IMR-90 (cell line): ENCODE measurements around the gene RGS9. TPM values are rescaled to one million over a fixed set of nuclear protein-coding genes. Genes with fewer than 3 reads are reported as not detected.

Experiments
- ATAC-seq: fragments of 200-7000 bp; cut with Tn5 transposase; 2 replicates; pipeline ENCODE4 v1.9.1; 2020; ENCODE audit warnings: low read depth, mild to moderate bottlenecking, moderate library complexity
- BruUV-seq: library from RNA; stranded (reverse); fragments of 400-500 nt; replicated peaks from 2 replicates; lab custom pipeline; 2021; lab: Mats Ljungman, UMichigan
- CTCF ChIA-PET: fragments of 300-600 bp; formaldehyde crosslinking; extraction: SDS; loops from one replicate; lab custom pipeline; 2021; ENCODE audit warnings: antibody characterized with exemption; lab: Yijun Ruan, JAX
- POLR2A ChIA-PET: fragments of 300-600 bp; sonication (Branson Sonifier 250); formaldehyde crosslinking; loops from one replicate; lab custom pipeline; 2022; ENCODE audit warnings: antibody characterized with exemption; ENCODE audit not compliant: unreplicated experiment; lab: Charles Lee
- DNase-seq: peaks from one replicate; pipeline ENCODE4 v3.0.0; 2013
- H2AFZ ChIP-seq: replicated peaks from 2 replicates; pipeline ENCODE3; 2013; ENCODE audit warnings: low read length, mild to moderate bottlenecking; ENCODE audit not compliant: poor library complexity
- H2AK5ac ChIP-seq: 2 replicates; pipeline ENCODE4 v1.6.1; 2013; ENCODE audit warnings: low read depth, low read length, inconsistent platforms
- H2AK9ac ChIP-seq: replicated peaks from 2 replicates; pipeline ENCODE3; 2013; ENCODE audit warnings: mild to moderate bottlenecking, low read depth, low read length, moderate library complexity; ENCODE audit not compliant: poor library complexity
- H2BK120ac ChIP-seq: 2 replicates; pipeline ENCODE4 v1.6.1; 2013; ENCODE audit warnings: low read depth, low read length, inconsistent platforms
- H2BK15ac ChIP-seq: 3 replicates; pipeline ENCODE4 v1.6.1; 2013; ENCODE audit warnings: low read depth, low read length, inconsistent platforms
- H2BK20ac ChIP-seq: 2 replicates; pipeline ENCODE4 v1.6.1; 2013; ENCODE audit warnings: low read depth, mild to moderate bottlenecking, inconsistent platforms, low read length, moderate library complexity
- H2BK5ac ChIP-seq: 2 replicates; pipeline ENCODE4 v1.6.1; 2013; ENCODE audit warnings: mild to moderate bottlenecking, low read depth, low read length, inconsistent platforms; ENCODE audit not compliant: poor library complexity, severe bottlenecking
- H3K14ac ChIP-seq: replicated peaks from 2 replicates; pipeline ENCODE4 v1.6.1; 2013; ENCODE audit warnings: low read depth, low read length, inconsistent platforms
- H3K18ac ChIP-seq: 2 replicates; pipeline ENCODE4 v1.6.1; 2013; ENCODE audit warnings: low read depth, low read length, control low read depth
- H3K23ac ChIP-seq: 2 replicates; pipeline ENCODE4 v1.6.1; 2013; ENCODE audit warnings: low read depth, low read length, inconsistent platforms
- H3K27ac ChIP-seq: 2 replicates; pipeline ENCODE4 v1.5.1; 2013; ENCODE audit warnings: mild to moderate bottlenecking, control low read depth, low read length; ENCODE audit not compliant: insufficient read depth
- H3K27me3 ChIP-seq: 2 replicates; pipeline ENCODE4 v1.6.1; 2013; ENCODE audit warnings: low read length; ENCODE audit not compliant: control insufficient read depth, insufficient read depth
- H3K36me3 ChIP-seq: 2 replicates; pipeline ENCODE4 v1.6.1; 2013; ENCODE audit warnings: low read length, mixed read lengths; ENCODE audit not compliant: control insufficient read depth, insufficient read depth
- H3K4ac ChIP-seq: 2 replicates; pipeline ENCODE4 v1.6.1; 2013; ENCODE audit warnings: low read depth, low read length, inconsistent platforms
- H3K4me1 ChIP-seq: 2 replicates; pipeline ENCODE4 v1.6.1; 2013; ENCODE audit warnings: low read length, mixed read lengths; ENCODE audit not compliant: control insufficient read depth, insufficient read depth
- H3K4me2 ChIP-seq: 2 replicates; pipeline ENCODE4 v1.6.1; 2013; ENCODE audit warnings: low read depth, mild to moderate bottlenecking, control low read depth, low read length, moderate library complexity
- H3K4me3 ChIP-seq: 2 replicates; pipeline ENCODE4 v1.5.1; 2013; ENCODE audit warnings: low read depth, mild to moderate bottlenecking, control low read depth, low read length, moderate library complexity; ENCODE audit not compliant: insufficient read depth
- H3K56ac ChIP-seq: 2 replicates; pipeline ENCODE4 v1.6.1; 2013; ENCODE audit warnings: low read length, inconsistent platforms; ENCODE audit not compliant: insufficient read depth; ENCODE audit errors: extremely low read depth
- H3K79me1 ChIP-seq, 2 experiments: 2 replicates each; pipeline ENCODE4 v1.6.1; 2013; ENCODE audit warnings: low read length in 2 of 2, inconsistent platforms in 1 of 2, low read depth in 1 of 2
- H3K9ac ChIP-seq: 2 replicates; pipeline ENCODE4 v1.6.1; 2013; ENCODE audit warnings: low read depth, low read length, control low read depth
- H3K9me1 ChIP-seq: 2 replicates; pipeline ENCODE4 v1.6.1; 2013; ENCODE audit warnings: low read length, inconsistent platforms; ENCODE audit not compliant: insufficient read depth
- H3K9me3 ChIP-seq: 2 replicates; pipeline ENCODE4 v1.6.1; 2013; ENCODE audit warnings: low read length; ENCODE audit not compliant: control insufficient read depth, insufficient read depth
- H4K20me1 ChIP-seq: 2 replicates; pipeline ENCODE4 v1.6.1; 2013; ENCODE audit warnings: low read length, inconsistent platforms; ENCODE audit not compliant: insufficient read depth
- H4K5ac ChIP-seq: 2 replicates; pipeline ENCODE4 v1.6.1; 2013; ENCODE audit warnings: mild to moderate bottlenecking, low read depth, low read length, control low read depth
- H4K8ac ChIP-seq, 2 experiments: 2 replicates each; pipeline ENCODE4 v1.6.1; 2013; ENCODE audit warnings: low read depth in 2 of 2, low read length in 2 of 2, control low read depth in 1 of 2, inconsistent platforms in 1 of 2
- H4K91ac ChIP-seq: 2 replicates; pipeline ENCODE4 v1.6.1; 2013; ENCODE audit warnings: low read depth, low read length, inconsistent platforms; ENCODE audit not compliant: insufficient read depth
- BHLHE40 ChIP-seq: fragments of 150-350 bp; IDR thresholded peaks from 2 replicates; pipeline ENCODE4 v1.6.1; 2016; ENCODE audit warnings: mild to moderate bottlenecking, low read depth, low read length
- CEBPB ChIP-seq: IDR thresholded peaks from 2 replicates; pipeline ENCODE4 v1.6.1; 2012; ENCODE audit warnings: low read depth, low read length, improper control_type of control experiment
- CHD1 ChIP-seq: IDR thresholded peaks from 2 replicates; pipeline ENCODE4 v1.6.1; 2012; ENCODE audit warnings: low read depth, low read length, improper control_type of control experiment
- FOS ChIP-seq: fragments of 150-350 bp; IDR thresholded peaks from 2 replicates; pipeline ENCODE4 v1.6.1; 2016; ENCODE audit warnings: low read depth, low read length
- MAFK ChIP-seq: IDR thresholded peaks from 2 replicates; pipeline ENCODE4 v1.6.1; 2012; ENCODE audit warnings: low read depth, low read length, improper control_type of control experiment
- MAZ ChIP-seq: IDR thresholded peaks from 2 replicates; pipeline ENCODE4 v1.6.1; 2012; ENCODE audit warnings: low read depth, mild to moderate bottlenecking, low read length, improper control_type of control experiment, moderate library complexity, borderline replicate concordance
- MXI1 ChIP-seq: IDR thresholded peaks from 2 replicates; pipeline ENCODE4 v1.6.1; 2012; ENCODE audit warnings: low read depth, mild to moderate bottlenecking, low read length, moderate library complexity, borderline replicate concordance
- NFE2L2 ChIP-seq: fragments of 150-350 bp; IDR thresholded peaks from 2 replicates; pipeline ENCODE4 v1.6.1; 2016; ENCODE audit warnings: low read depth, mild to moderate bottlenecking, low read length
- POLR2A ChIP-seq: IDR thresholded peaks from 2 replicates; pipeline ENCODE4 v1.6.1; 2012; ENCODE audit warnings: mild to moderate bottlenecking, low read depth, low read length
- RAD21 ChIP-seq: IDR thresholded peaks from 2 replicates; pipeline ENCODE4 v1.6.1; 2012; ENCODE audit warnings: low read length, improper control_type of control experiment
- RCOR1 ChIP-seq: IDR thresholded peaks from 2 replicates; pipeline ENCODE4 v1.6.1; 2012; ENCODE audit warnings: mild to moderate bottlenecking, low read length, improper control_type of control experiment; ENCODE audit not compliant: insufficient replicate concordance
- RFX5 ChIP-seq: IDR thresholded peaks from 2 replicates; pipeline ENCODE4 v1.8.0; 2012; ENCODE audit warnings: low read depth, mild to moderate bottlenecking, low read length, moderate library complexity
- SMC3 ChIP-seq: fragments of 150-350 bp; IDR thresholded peaks from 2 replicates; pipeline ENCODE4 v1.6.1; 2016; ENCODE audit warnings: low read depth, mild to moderate bottlenecking, antibody characterized with exemption, low read length, moderate library complexity
- WGBS, 2 experiments: methylation state at CpG; one replicate each; pipeline versions ENCODE4 v1.1.5 to v1.1.7; 2013; ENCODE audit warnings: missing lambda C conversion rate in 2 of 2; ENCODE audit not compliant: insufficient read length in 1 of 2; ENCODE audit errors: extremely low coverage in 2 of 2; 5-methylcytosine and 5-hydroxymethylcytosine counted together
- dilution Hi-C: fragments of 300-500 bp; cut with HindIII; formaldehyde crosslinking; loops from one replicate; pipeline ENCODE4 v1.14.3; 2018; ENCODE audit warnings: low sequenced_read_pairs; ENCODE audit not compliant: unreplicated experiment
- in situ Hi-C: fragments of 300-500 bp; cut with MboI; formaldehyde crosslinking; loops from 3 replicates; pipeline ENCODE4 v1.14.3; 2019; ENCODE audit warnings: low sequenced_read_pairs, inconsistent platforms, mixed read lengths
- intact Hi-C: fragments of 100-400 bp; cut with micrococcal nuclease; formaldehyde crosslinking; loops from 2 replicates; pipeline ENCODE4 v1.10.0; 2022
- polyA plus RNA-seq, 3 experiments: library from polyadenylated mRNA; depleted of rRNA; stranded (reverse); fragments of >200 nt; gene quantifications; 2 replicates each; pipeline ENCODE4 v1.2.3, GENCODE V29; 2012; ENCODE audit warnings: low replicate concordance in 1 of 3
- total RNA-seq: library from RNA; depleted of rRNA; stranded (reverse); fragments of >200 nt; gene quantifications from 2 replicates; pipeline ENCODE4 v1.2.3, GENCODE V29; 2012
- TF ChIP-seq, protein P1 (sequence below): fragments of 150-350 bp; IDR thresholded peaks from 2 replicates; pipeline ENCODE4 v1.6.1; 2017; ENCODE audit warnings: mild to moderate bottlenecking, antibody characterized with exemption, low read length, low read depth
- TF ChIP-seq, protein P2 (sequence below): fragments of 150-350 bp; IDR thresholded peaks from 2 replicates; pipeline ENCODE4 v1.6.1; 2016; ENCODE audit warnings: low read depth, mild to moderate bottlenecking, low read length, moderate library complexity, borderline replicate concordance
- TF ChIP-seq, protein P3 (sequence below): conservative IDR thresholded peaks from 2 replicates; pipeline ENCODE4 v1.5.1; 2012; ENCODE audit warnings: mild to moderate bottlenecking, low read depth, low read length, improper control_type of control experiment

The RGS9 gene
- total and polyA plus RNA-seq, 2 of the 4 experiments (the other 2 are of a cell fraction): 0.90 to 1.1 TPM

DNA sequence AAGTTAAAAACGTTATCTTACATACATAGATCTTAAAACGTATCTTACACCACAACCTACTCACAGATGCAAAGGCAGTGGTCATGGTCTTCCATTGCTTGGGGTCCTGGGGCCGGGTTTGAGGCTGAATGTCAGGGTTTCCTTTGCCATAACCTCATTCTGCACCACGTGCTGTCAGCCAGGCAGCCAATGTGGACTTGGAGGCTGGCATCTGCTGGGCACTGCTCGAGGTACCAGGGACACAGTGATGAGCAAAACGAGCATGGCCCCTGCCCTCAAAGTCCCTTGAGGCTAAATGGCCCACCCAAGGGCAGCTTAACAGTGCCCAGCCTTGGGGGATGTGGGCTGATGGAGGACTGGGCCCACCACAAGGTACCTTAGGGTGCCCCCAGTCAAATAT, 35.8 kb upstream of the RGS9 start:
- ChIA-PET CTCF (interaction anchor here (0.7 kb wide), 1 partner anchor 26 kb away, joined by 3 read pairs; no protein-coding TSS in a partner anchor), POLR2A (no interaction called here)
- Histone ChIP-seq H2AK5ac (0 out of 2 replicates have a peak overlapping the region, but pooled peaks have one; percentile 45), H3K9me1 (peaks cover 6% of the 10 kb centered on the region; the same call in 1 of the 2 replicates), H2BK15ac (peak overlapping the region; percentile 54; the same call in 1 of the 3 replicates), H4K20me1 (no peaks in the 10 kb centered on the region; the same call in 1 of the 2 replicates), H3K9ac (no peak overlapping the region), H2AFZ (peak overlapping the region; percentile 54), H3K4me2 (no peak overlapping the region; the same call in 1 of the 2 replicates), H2AK9ac (no peak overlapping the region), H3K36me3 (no peaks in the 10 kb centered on the region), H3K56ac (no peak overlapping the region), H3K23ac (no peak overlapping the region), H3K4me1 (peaks cover 11% of the 10 kb centered on the region), H2BK120ac (no peak overlapping the region), H3K9me3 (no peaks in the 10 kb centered on the region), H3K27me3 (no peaks in the 10 kb centered on the region), H3K27ac (no peak overlapping the region), H4K91ac (no peak overlapping the region), H3K18ac (no peak overlapping the region), H2BK20ac (no peak overlapping the region), H4K8ac (peak overlapping the region in 1 of 2 experiments; percentile 27; a peak in 1 of 4 replicates), H3K79me1 (no peaks in the 10 kb centered on the region), H3K14ac (no peak overlapping the region), H3K4ac (no peak overlapping the region; the same call in 1 of the 2 replicates), H4K5ac (no peak overlapping the region), H2BK5ac (no peak overlapping the region), H3K4me3 (no peak overlapping the region)
- 60% methylated on average over 1 of the region's 6 CpGs; no CpG with 5 or more reads in 1 of the 2 experiments for WGBS, 2 experiments
- intact Hi-C loops (loop anchor here (2.0 kb wide), 1 partner anchor 127 kb away; no protein-coding TSS in a partner anchor), dilution Hi-C loops (no loop called here), in situ Hi-C loops (no loop called here)
- TF ChIP-seq, protein P1, sequence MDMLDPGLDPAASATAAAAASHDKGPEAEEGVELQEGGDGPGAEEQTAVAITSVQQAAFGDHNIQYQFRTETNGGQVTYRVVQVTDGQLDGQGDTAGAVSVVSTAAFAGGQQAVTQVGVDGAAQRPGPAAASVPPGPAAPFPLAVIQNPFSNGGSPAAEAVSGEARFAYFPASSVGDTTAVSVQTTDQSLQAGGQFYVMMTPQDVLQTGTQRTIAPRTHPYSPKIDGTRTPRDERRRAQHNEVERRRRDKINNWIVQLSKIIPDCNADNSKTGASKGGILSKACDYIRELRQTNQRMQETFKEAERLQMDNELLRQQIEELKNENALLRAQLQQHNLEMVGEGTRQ: no peak
- no peak for TF ChIP-seq POLR2A
- no peak for TF ChIP-seq MXI1
- no peak for TF ChIP-seq RCOR1
- TF ChIP-seq RAD21: no peak
- TF ChIP-seq NFE2L2: no peak
- no peak for TF ChIP-seq SMC3
- TF ChIP-seq RFX5: no peak
- TF ChIP-seq MAZ: no peak
- TF ChIP-seq FOS: no peak
- TF ChIP-seq, protein P2, sequence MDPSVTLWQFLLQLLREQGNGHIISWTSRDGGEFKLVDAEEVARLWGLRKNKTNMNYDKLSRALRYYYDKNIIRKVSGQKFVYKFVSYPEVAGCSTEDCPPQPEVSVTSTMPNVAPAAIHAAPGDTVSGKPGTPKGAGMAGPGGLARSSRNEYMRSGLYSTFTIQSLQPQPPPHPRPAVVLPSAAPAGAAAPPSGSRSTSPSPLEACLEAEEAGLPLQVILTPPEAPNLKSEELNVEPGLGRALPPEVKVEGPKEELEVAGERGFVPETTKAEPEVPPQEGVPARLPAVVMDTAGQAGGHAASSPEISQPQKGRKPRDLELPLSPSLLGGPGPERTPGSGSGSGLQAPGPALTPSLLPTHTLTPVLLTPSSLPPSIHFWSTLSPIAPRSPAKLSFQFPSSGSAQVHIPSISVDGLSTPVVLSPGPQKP: no peak
- no peak for TF ChIP-seq CEBPB
- no peak for TF ChIP-seq BHLHE40
- TF ChIP-seq MAFK: no peak
- TF ChIP-seq, protein P3, sequence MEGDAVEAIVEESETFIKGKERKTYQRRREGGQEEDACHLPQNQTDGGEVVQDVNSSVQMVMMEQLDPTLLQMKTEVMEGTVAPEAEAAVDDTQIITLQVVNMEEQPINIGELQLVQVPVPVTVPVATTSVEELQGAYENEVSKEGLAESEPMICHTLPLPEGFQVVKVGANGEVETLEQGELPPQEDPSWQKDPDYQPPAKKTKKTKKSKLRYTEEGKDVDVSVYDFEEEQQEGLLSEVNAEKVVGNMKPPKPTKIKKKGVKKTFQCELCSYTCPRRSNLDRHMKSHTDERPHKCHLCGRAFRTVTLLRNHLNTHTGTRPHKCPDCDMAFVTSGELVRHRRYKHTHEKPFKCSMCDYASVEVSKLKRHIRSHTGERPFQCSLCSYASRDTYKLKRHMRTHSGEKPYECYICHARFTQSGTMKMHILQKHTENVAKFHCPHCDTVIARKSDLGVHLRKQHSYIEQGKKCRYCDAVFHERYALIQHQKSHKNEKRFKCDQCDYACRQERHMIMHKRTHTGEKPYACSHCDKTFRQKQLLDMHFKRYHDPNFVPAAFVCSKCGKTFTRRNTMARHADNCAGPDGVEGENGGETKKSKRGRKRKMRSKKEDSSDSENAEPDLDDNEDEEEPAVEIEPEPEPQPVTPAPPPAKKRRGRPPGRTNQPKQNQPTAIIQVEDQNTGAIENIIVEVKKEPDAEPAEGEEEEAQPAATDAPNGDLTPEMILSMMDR: no peak
- no peak for TF ChIP-seq CHD1
- no TSS peak for BruUV-seq
- ATAC-seq (no peak), DNase-seq (no peak)
